Smooth muscle cell of the coronary artery (primary cell): Measurements from ENCODE around the gene PALD1. TPM values are rescaled to one million over a fixed set of nuclear protein-coding genes. Genes with fewer than 3 reads are reported as not detected.

Source experiments
- total RNA-seq: library from RNA; depleted of rRNA; stranded (reverse); fragments of >200 nt; gene quantifications from 2 replicates; pipeline ENCODE4 v1.2.3, GENCODE V29; 2014; ENCODE audit warnings: low replicate concordance

PALD1 gene
- total RNA-seq: 1.1 and 1.7 TPM in 2 replicates

DNA sequence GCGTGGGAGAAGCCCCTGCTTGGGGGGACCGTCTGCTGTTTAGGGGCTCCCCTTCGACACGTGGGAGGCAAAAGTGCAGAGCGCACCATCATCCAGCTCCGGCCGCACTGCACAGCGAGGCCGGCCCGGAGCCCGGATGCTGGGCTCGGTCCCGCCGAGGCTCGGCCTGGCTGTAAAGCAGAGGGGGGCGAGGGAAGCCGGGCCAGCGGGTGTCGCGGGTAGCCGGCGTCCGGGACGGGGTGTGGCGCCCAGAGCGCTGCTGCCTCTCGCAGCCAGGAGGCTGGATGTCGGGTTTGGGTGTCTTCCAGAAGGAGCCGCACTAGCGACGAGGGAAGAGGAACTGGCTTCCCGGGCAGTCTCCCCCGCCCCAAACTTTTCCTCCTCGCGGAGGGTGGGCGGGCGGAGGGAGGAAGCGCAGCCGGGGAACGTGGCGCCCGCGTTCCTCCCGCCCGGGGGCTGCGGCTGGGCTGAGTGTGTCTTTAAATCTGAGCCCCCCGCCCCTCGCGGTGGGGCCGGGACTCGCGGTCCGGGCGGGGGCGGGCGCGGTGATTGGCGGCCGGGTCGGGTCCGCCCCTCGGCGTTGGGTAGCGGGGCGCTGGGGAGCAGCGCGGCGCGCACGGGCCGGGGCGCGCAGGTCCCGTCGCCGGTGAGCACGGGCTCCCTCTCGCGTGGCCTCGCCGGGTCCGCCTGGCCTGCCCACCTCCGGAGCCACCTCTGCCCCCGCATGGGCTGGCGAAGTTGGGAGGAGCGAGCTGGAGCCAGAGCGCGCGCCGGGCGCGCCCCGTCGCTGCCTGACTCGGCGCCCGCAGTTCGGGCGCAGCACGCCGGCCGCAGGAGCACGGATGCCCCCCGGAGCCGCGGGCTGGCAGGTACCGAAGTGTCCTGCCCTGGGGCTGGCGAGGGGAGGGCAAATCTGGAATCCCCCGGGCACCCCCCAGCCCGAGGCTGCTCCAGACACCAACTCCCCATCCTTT lies at the start of gene PALD1:
Gene PALD1, plus strand, starts transcription at position 577 of the 974 bp plus-strand sequence. CDS start 47,185 bp downstream, outside the sequence.

DNA sequence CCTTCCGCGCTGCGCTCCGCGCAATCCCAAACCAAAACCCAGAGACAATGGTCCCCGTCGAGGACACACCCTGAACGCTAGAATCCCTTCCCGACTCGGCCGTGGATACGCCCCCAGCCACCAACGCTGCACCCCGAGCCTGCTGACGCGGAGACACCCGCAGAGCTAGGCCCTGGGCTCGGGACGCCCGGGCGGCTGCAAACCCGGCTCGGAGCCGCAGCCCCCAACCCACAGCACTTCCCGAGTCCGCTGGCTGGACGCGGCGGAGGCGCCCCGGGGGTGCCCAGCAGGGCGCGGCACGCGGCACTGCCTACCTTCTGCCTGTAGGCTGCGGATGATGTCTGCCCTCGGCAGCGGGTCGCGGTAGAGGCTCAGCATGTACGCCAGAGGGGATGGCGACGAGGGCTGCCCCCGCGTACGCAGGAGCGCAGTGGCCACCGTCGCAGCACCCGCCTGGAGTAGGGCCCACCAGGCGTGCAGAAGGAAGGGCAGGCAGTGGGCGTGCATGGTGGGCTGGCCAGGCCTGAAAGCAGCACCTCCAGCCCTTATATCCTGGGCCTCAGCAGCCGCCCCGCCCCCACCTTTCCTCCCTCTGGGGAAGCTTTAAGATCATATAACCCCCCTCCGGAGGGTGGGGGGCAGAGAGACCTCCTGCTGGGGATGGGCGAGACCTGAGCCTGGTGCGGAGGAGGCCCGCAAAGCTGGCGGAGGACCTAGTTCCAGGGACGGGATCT lies 37.2 kb upstream of the PALD1 start, which contains the start of gene NODAL:
Gene NODAL, minus strand, starts transcription at position 521 of the 734 bp plus-strand sequence. Its CDS starts 14 bp downstream, at position 507.

DNA sequence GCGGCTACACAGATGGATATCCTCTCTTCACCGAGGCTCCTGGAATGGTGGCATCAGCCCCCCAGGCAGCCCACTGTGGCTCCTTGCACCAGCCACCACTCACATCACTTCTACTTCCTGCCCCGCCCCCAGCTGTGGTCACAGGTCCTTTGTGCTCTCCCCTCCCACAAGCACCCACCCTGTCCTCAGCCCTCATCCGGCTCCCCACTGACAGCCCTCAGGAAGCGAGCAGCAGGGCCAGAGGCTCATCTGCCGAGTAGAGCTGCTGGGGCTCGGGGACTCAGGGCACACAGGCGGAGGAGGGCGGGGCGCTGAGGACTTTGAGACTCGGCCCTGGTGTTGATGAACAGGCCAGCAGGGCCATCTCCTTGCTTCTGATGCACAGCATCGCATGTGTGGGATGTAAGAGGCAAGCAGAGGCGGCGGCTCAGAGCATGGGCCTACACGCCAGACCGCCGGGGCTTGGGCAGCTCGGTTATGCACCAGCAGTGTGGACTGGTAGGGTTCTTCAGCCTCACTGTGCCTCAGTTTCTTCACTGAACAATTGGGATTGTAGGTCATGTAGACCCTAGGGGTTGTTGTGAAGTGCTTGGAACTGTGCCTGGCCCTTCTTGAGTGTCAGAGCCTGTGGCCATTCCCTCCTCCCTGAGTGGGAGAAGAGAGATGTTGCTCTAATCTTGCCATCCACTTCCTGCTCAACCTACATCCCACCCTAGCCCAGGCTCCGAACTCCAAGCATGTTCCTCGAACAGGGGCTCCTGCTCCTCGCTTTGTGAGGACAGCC lies 124.3 kb downstream of the PALD1 start, which contains the start of gene PRF1:
Gene PRF1, minus strand, starts transcription at position 77 of the 784 bp plus-strand sequence. CDS start 1,839 bp downstream, outside the sequence.

Other genes with a start within 250 kb of the PALD1 start
- gene PPA1, start 245.3 kb upstream of the PALD1 start, total RNA-seq: 172 and 229 TPM in 2 replicates
- not detected in 2 replicates for gene NPFFR1, start 194.8 kb upstream of the PALD1 start, total RNA-seq
- 4.7 and 7.4 TPM in 2 replicates for gene LRRC20, start 96.1 kb upstream of the PALD1 start, total RNA-seq
- gene EIF4EBP2, start 74.6 kb upstream of the PALD1 start, total RNA-seq: 13.0 and 14.7 TPM in 2 replicates
- not detected in 2 replicates for gene NODAL, start 37.1 kb upstream of the PALD1 start, total RNA-seq
- not detected in 2 replicates for gene PRF1, start 124.0 kb downstream of the PALD1 start, total RNA-seq
- gene ADAMTS14, start 193.7 kb downstream of the PALD1 start, total RNA-seq: 1.5 and 9.0 TPM in 2 replicates